Measurements from ENCODE around the gene HNRNPDL. TPM values are rescaled to one million over a fixed set of nuclear protein-coding genes. Genes with fewer than 3 reads are reported as not detected.

The HNRNPDL gene
- total RNA-seq, 1 donor from 2014 or later = 248 TPM

GRCh38 chr4:82463221-82463620, 33.0 kb upstream of the HNRNPDL start:
- TF ChIP-seq CTCF (conservative IDR thresholded peaks at IDR 0.05; ENCODE audit: low read depth, low read length) = no peak

GRCh38 chr4:82462415-82462831, 32.2 kb upstream of the HNRNPDL start:
- no peak for DNase-seq (ENCODE audit: low read depth)
- no peak overlapping the region for H3K4me3 ChIP-seq (ENCODE audit: low read depth, low read length)
- TF ChIP-seq CTCF (conservative IDR thresholded peaks at IDR 0.05; ENCODE audit: low read depth, low read length) = peak; percentile 70

More at GRCh38 chr4:82463221-82463620, 33.0 kb upstream of the HNRNPDL start:
- no peak for DNase-seq (ENCODE audit: low read depth)
- H3K4me3 ChIP-seq (ENCODE audit: low read depth, low read length) = no peak overlapping the region

- TF ChIP-seq CTCF (conservative IDR thresholded peaks at IDR 0.05; ENCODE audit: low read depth, low read length) = no peak
- DNase-seq (ENCODE audit: low read depth) = no peak
Observed at GRCh38 chr4:82461710-82462109, 31.4 kb upstream of the HNRNPDL start.

GRCh38 chr4:82458729-82459128, 28.5 kb upstream of the HNRNPDL start:
- DNase-seq (ENCODE audit: low read depth) = no peak
- H3K4me3 ChIP-seq (ENCODE audit: low read depth, low read length) = no peak overlapping the region
- TF ChIP-seq CTCF (conservative IDR thresholded peaks at IDR 0.05; ENCODE audit: low read depth, low read length) = no peak

More at GRCh38 chr4:82461710-82462109, 31.4 kb upstream of the HNRNPDL start:
- no peak overlapping the region for H3K4me3 ChIP-seq (ENCODE audit: low read depth, low read length)

GRCh38 chr4:82457266-82457665, 27.0 kb upstream of the HNRNPDL start:
- H3K4me3 ChIP-seq (ENCODE audit: low read depth, low read length) = no peak overlapping the region
- no peak for TF ChIP-seq CTCF (conservative IDR thresholded peaks at IDR 0.05; ENCODE audit: low read depth, low read length)
- DNase-seq (ENCODE audit: low read depth) = no peak

- no peak overlapping the region for H3K4me3 ChIP-seq (ENCODE audit: low read depth, low read length)
- no peak for TF ChIP-seq CTCF (conservative IDR thresholded peaks at IDR 0.05; ENCODE audit: low read depth, low read length)
- DNase-seq (ENCODE audit: low read depth) = no peak
Observed at GRCh38 chr4:82452026-82452425, 21.8 kb upstream of the HNRNPDL start.

GRCh38 chr4:82450966-82451755, 20.9 kb upstream of the HNRNPDL start:
- no peak overlapping the region for H3K4me3 ChIP-seq (ENCODE audit: low read depth, low read length)
- TF ChIP-seq CTCF (conservative IDR thresholded peaks at IDR 0.05; ENCODE audit: low read depth, low read length) = no peak
- DNase-seq (ENCODE audit: low read depth) = no peak
